GM12878 (cell line): ENCODE data around the gene OTOS. TPM values are rescaled to one million over a fixed set of nuclear protein-coding genes. Genes with fewer than 3 reads are reported as not detected.

ENCODE experiments used
- ATAC-seq: fragments of 200-7000 bp; cut with Tn5 transposase; 3 replicates; pipeline ENCODE4 v1.9.1; 2020; ENCODE audit warnings: mild to moderate bottlenecking, moderate library complexity
- BruUV-seq: library from RNA; stranded (reverse); fragments of 400-500 nt; replicated peaks from 2 replicates; lab custom pipeline; 2021; lab: Mats Ljungman, UMichigan
- CTCF ChIA-PET: fragments of 300-600 bp; sonication (Branson Sonifier 250); formaldehyde crosslinking; extraction: SDS; loops from one replicate; lab custom pipeline; 2021; ENCODE audit warnings: inconsistent platforms; lab: Yijun Ruan, JAX
- POLR2A ChIA-PET: fragments of 350-600 bp; formaldehyde crosslinking; extraction: SDS; loops from one replicate; lab custom pipeline; 2021; ENCODE audit warnings: inconsistent platforms; lab: Charles Lee
- RAD21 ChIA-PET: fragments of 300-600 bp; sonication (Branson Sonifier 250); formaldehyde crosslinking; loops from one replicate; lab custom pipeline; 2023; ENCODE audit warnings: antibody characterized with exemption; ENCODE audit not compliant: unreplicated experiment; lab: Charles Lee
- SMC1A ChIA-PET: fragments of 300-600 bp; sonication (Branson Sonifier 250); formaldehyde crosslinking; loops from one replicate; lab custom pipeline; 2023; ENCODE audit not compliant: unreplicated experiment, uncharacterized antibody; lab: Charles Lee
- DNase-seq: peaks from one replicate; pipeline ENCODE4 v3.0.0-alpha.2; 2011; ENCODE audit warnings: low read depth, low spot score
- FAIRE-seq: peaks from 3 replicates; lab custom pipeline; 2011; peaks lifted over from hg19 to GRCh38; lab: Jason Lieb, UNC
- H2AFZ ChIP-seq: 2 replicates; pipeline ENCODE4 v1.6.0; 2011; ENCODE audit warnings: low read depth, low read length, control low read depth; ENCODE audit not compliant: control insufficient read depth
- H3K27ac ChIP-seq: 2 replicates; pipeline ENCODE4 v1.5.1; 2011; ENCODE audit warnings: control low read depth; ENCODE audit not compliant: control insufficient read depth, insufficient read depth
- H3K27me3 ChIP-seq, 2 experiments: replicated peaks in 1 of 2; 2 replicates each; pipeline versions ENCODE4 v1.6.0 to v1.6.1; 2011; ENCODE audit warnings: low read length in 1 of 2; ENCODE audit not compliant: control insufficient read depth in 2 of 2, insufficient read depth in 2 of 2
- H3K36me3 ChIP-seq, 2 experiments: 2 replicates each; pipeline ENCODE4 v1.5.1; 2011; ENCODE audit warnings: low read length in 1 of 2; ENCODE audit not compliant: control insufficient read depth in 2 of 2, insufficient read depth in 2 of 2
- H3K4me1 ChIP-seq: 2 replicates; pipeline ENCODE4 v1.6.1; 2011; ENCODE audit warnings: mild to moderate bottlenecking, low read length, moderate library complexity, mixed read lengths; ENCODE audit not compliant: control insufficient read depth, insufficient read depth
- H3K4me2 ChIP-seq: 2 replicates; pipeline ENCODE4 v1.6.0; 2011; ENCODE audit warnings: control low read depth; ENCODE audit not compliant: control insufficient read depth, insufficient read depth
- H3K4me3 ChIP-seq: fragments of 200-600 bp; sonication (generic); 2 replicates; pipeline ENCODE4 v1.5.1; 2016
- H3K79me2 ChIP-seq: 2 replicates; pipeline ENCODE4 v1.6.0; 2011; ENCODE audit warnings: low read length; ENCODE audit not compliant: control insufficient read depth, insufficient read depth
- H3K9ac ChIP-seq: 2 replicates; pipeline ENCODE4 v1.8.0; 2011; ENCODE audit warnings: low read length, control low read depth, mixed read lengths; ENCODE audit not compliant: control insufficient read depth, insufficient read depth
- H3K9me3 ChIP-seq: replicated peaks from 3 replicates; pipeline ENCODE4 v1.5.1; 2011; ENCODE audit warnings: mild to moderate bottlenecking, low read length; ENCODE audit not compliant: control insufficient read depth, insufficient read depth
- H4K20me1 ChIP-seq: 2 replicates; pipeline ENCODE4 v1.6.0; 2011; ENCODE audit not compliant: control insufficient read depth, insufficient read depth
- BACH1 ChIP-seq: fragments of 450-650 bp; IDR thresholded peaks from 2 replicates; pipeline ENCODE4 v1.6.1; 2017; ENCODE audit warnings: mild to moderate bottlenecking, borderline replicate concordance
- DPF2 ChIP-seq: fragments of 450-650 bp; IDR thresholded peaks from 2 replicates; pipeline ENCODE4 v1.6.1; 2017; ENCODE audit warnings: mild to moderate bottlenecking
- HCFC1 ChIP-seq: fragments of 150-350 bp; IDR thresholded peaks from 2 replicates; pipeline ENCODE4 v1.6.1; 2014; ENCODE audit warnings: low read length
- HSF1 ChIP-seq: fragments of 150-350 bp; IDR thresholded peaks from 2 replicates; pipeline ENCODE4 v1.6.1; 2014; ENCODE audit warnings: mild to moderate bottlenecking, low read depth, low read length
- MYC ChIP-seq: IDR thresholded peaks from 2 replicates; pipeline ENCODE4 v1.6.1; 2011; ENCODE audit warnings: mild to moderate bottlenecking, low read length, moderate library complexity, inconsistent platforms; ENCODE audit not compliant: insufficient read depth, insufficient replicate concordance, insufficient read length, severe bottlenecking
- NFXL1 ChIP-seq: fragments of 450-650 bp; IDR thresholded peaks from 2 replicates; pipeline ENCODE4 v1.6.1; 2017; ENCODE audit warnings: antibody characterized with exemption, mild to moderate bottlenecking, borderline replicate concordance
- NFYB ChIP-seq: IDR thresholded peaks from 2 replicates; pipeline ENCODE4 v1.6.1; 2011; ENCODE audit warnings: low read depth, mild to moderate bottlenecking, low read length, improper control_type of control experiment, moderate library complexity; ENCODE audit not compliant: insufficient read depth
- POLR2AphosphoS2 ChIP-seq: IDR thresholded peaks from 2 replicates; pipeline ENCODE4 v1.6.1; 2011; ENCODE audit warnings: low read depth, mild to moderate bottlenecking, low read length, improper control_type of control experiment, moderate library complexity
- SMAD5 ChIP-seq: IDR thresholded peaks from 2 replicates; pipeline ENCODE4 v1.6.1; 2016; ENCODE audit warnings: antibody characterized with exemption, low read depth
- SMC3 ChIP-seq: IDR thresholded peaks from 2 replicates; pipeline ENCODE4 v1.6.1; 2011; ENCODE audit warnings: low read length, improper control_type of control experiment, borderline replicate concordance
- TCF12 ChIP-seq: IDR thresholded peaks from 2 replicates; pipeline ENCODE4 v1.6.1; 2011; ENCODE audit warnings: low read depth, mild to moderate bottlenecking, low read length
- TCF3 ChIP-seq: IDR thresholded peaks from 2 replicates; pipeline ENCODE4 v1.6.1; 2012; ENCODE audit warnings: low read depth, mild to moderate bottlenecking, low read length, borderline replicate concordance; ENCODE audit not compliant: insufficient read depth
- YY1 ChIP-seq: IDR thresholded peaks from 2 replicates; pipeline ENCODE4 v1.6.1; 2011; ENCODE audit warnings: low read depth, mild to moderate bottlenecking, low read length
- WGBS: methylation state at CpG from one replicate; pipeline ENCODE4 v1.1.6; 2016; ENCODE audit warnings: low lambda C conversion rate; ENCODE audit not compliant: insufficient replicate concordance, insufficient coverage; ENCODE audit errors: missing lambda C conversion rate; 5-methylcytosine and 5-hydroxymethylcytosine counted together
- in situ Hi-C: fragments of 300-500 bp; cut with MboI; formaldehyde crosslinking; loops from 9 replicates; pipeline ENCODE4 v1.14.3; 2018; ENCODE audit warnings: mixed read lengths
- intact Hi-C: fragments of 100-400 bp; cut with micrococcal nuclease; formaldehyde crosslinking; loops from one replicate; pipeline ENCODE4 v1.14.2; 2022; ENCODE audit not compliant: unreplicated experiment
- polyA plus RNA-seq, 11 experiments: library from polyadenylated mRNA; depleted of rRNA in 4 of 11; unstranded in 6 of 11; stranded (reverse) in 5 of 11; fragments of >200 nt; fragmentation: Nextera tagmentation in 4 of 11; fragmentation: Illumina TruSeq in 1 of 11; extraction: Ambion mirVana in 4 of 11; extraction: Trizol in 1 of 11; gene quantifications; 1 replicate in 1 of 11; 2 replicates in 10 of 11; pipeline versions ENCODE4 v1.2.1 to v1.2.3, GENCODE V29; 2011 to 2016; ENCODE audit warnings: inconsistent platforms in 2 of 11, missing spikeins in 2 of 11, low read depth in 1 of 11
- total RNA-seq, 4 experiments: library from RNA; depleted of rRNA in 3 of 4; stranded (reverse); fragments of >200 nt in 3 of 4; fragmentation: Illumina TruSeq in 1 of 4; extraction: Trizol in 1 of 4; gene quantifications; 2 replicates each; pipeline versions ENCODE4 v1.2.1 to v1.2.3, GENCODE V29; 2013 to 2021

The OTOS gene
- total and polyA plus RNA-seq, 10 of the 15 experiments (the other 5 are each of a cell fraction or from before 2014, with no cell fraction given), result not detected

- no peak overlapping the region for H2AFZ ChIP-seq
- TF ChIP-seq HSF1, result no peak
- no peak for TF ChIP-seq NFXL1
- TF ChIP-seq MYC, result no peak
- TF ChIP-seq TCF3, result no peak
- no peak for TF ChIP-seq TCF12
- TF ChIP-seq YY1, result no peak
- TF ChIP-seq BACH1, result no peak
- no peak for TF ChIP-seq POLR2AphosphoS2
- no peak for TF ChIP-seq SMC3
- no peak for TF ChIP-seq HCFC1
- no peak for TF ChIP-seq DPF2
- no peak for TF ChIP-seq SMAD5
- TF ChIP-seq NFYB, result no peak
- H3K4me2 ChIP-seq, result no peak overlapping the region
- intact Hi-C loops (no loop called here), in situ Hi-C loops (no loop called here)
- 20% methylated on average over 11 of the region's 11 CpGs for WGBS
- no peaks in the 10 kb centered on the region for H3K4me1 ChIP-seq
- ChIA-PET POLR2A (interaction anchor here (0.6 kb wide), 1 partner anchor 51 kb away, joined by 4 read pairs; no protein-coding TSS in a partner anchor), SMC1A (no interaction called here), CTCF (no interaction called here), RAD21 (no interaction called here)
- peaks cover 0 to 2% of the 10 kb centered on the region in 2 experiments; a peak in 2 of 4 replicates for H3K27me3 ChIP-seq
- no peak overlapping the region for H3K9ac ChIP-seq
- H3K27ac ChIP-seq, result no peak overlapping the region
- DNase-seq (no peak), ATAC-seq (no peak), FAIRE-seq (no peak)
- H3K9me3 ChIP-seq, result no peaks in the 10 kb centered on the region
- no peaks in the 10 kb centered on the region for H4K20me1 ChIP-seq
- no peaks in the 10 kb centered on the region for H3K79me2 ChIP-seq
- no peak overlapping the region for H3K4me3 ChIP-seq
- no peaks in the 10 kb centered on the region for H3K36me3 ChIP-seq
- no TSS peak for BruUV-seq
These were observed 31.1 kb downstream of the OTOS start for GRCh38 chr2:240109386-240109785.
